ENCODE results near the gene PIGQ.

GRCh38 chr16:559411-560203 is 10.2 kb upstream of the PIGQ start:
- TF ChIP-seq CTCF (IDR thresholded peaks at IDR 0.05; ENCODE audit: low read depth, low read length) (no peak), EZH2phosphoT487 (IDR thresholded peaks at IDR 0.05; ENCODE audit: low read depth) (no peak)
